Gastrocnemius medialis (tissue), 4 donors: ENCODE measurements around the gene MACROD1. TPM values are rescaled to one million over a fixed set of nuclear protein-coding genes. Genes with fewer than 3 reads are reported as not detected.

Source experiments
- ATAC-seq, 2 donors: fragments of 150-250 bp; one replicate each; pipeline ENCODE4 v1.9.1; 2016
- DNase-seq, 2 donors: peaks; one replicate each; pipeline ENCODE4 v3.0.0-alpha.2; 2019
- H3K27ac ChIP-seq, 4 donors: fragments of 200-600 bp; sonication (generic); 1 replicate in 1 of 4; 2 replicates in 3 of 4; pipeline ENCODE4 v1.5.1; 2016 to 2018; ENCODE audit warnings: mild to moderate bottlenecking in 2 of 4, moderate library complexity in 1 of 4
- H3K27me3 ChIP-seq, 3 donors: fragments of 200-600 bp; sonication (generic) in 2 of 3; 1 replicate in 1 of 3; 2 replicates in 2 of 3; pipeline versions ENCODE4 v1.5.1 to v1.6.0; 2016 to 2019; ENCODE audit warnings: mild to moderate bottlenecking in 1 of 3, moderate library complexity in 1 of 3
- H3K36me3 ChIP-seq, 2 donors: fragments of 200-600 bp; sonication (generic) in 1 of 2; one replicate each; pipeline ENCODE4 v1.5.1; 2017 to 2018
- H3K4me1 ChIP-seq, 2 donors: fragments of 200-600 bp; sonication (generic) in 1 of 2; one replicate each; pipeline ENCODE4 v1.5.1; 2016 to 2017; ENCODE audit warnings: mild to moderate bottlenecking in 2 of 2
- H3K4me3 ChIP-seq, 4 donors: fragments of 200-600 bp; sonication (generic) in 3 of 4; 1 replicate in 1 of 4; 2 replicates in 3 of 4; pipeline ENCODE4 v1.5.1; 2016 to 2019; ENCODE audit warnings: mild to moderate bottlenecking in 2 of 4
- H3K9me3 ChIP-seq, 3 donors: fragments of 200-600 bp; sonication (generic) in 2 of 3; 1 replicate in 1 of 3; 2 replicates in 2 of 3; pipeline ENCODE4 v1.5.1; 2016 to 2019
- POLR2A ChIP-seq, 2 donors: fragments of 450-650 bp; IDR thresholded peaks; one replicate each; pipeline ENCODE4 v1.6.1; 2017; ENCODE audit warnings: antibody characterized with exemption in 2 of 2, mild to moderate bottlenecking in 2 of 2, moderate library complexity in 2 of 2
- in situ Hi-C, 4 donors: fragments of 200-750 bp; cut with MboI; loops; one replicate each; pipeline versions ENCODE4 v1.15.0 to v1.8.0; 2017; ENCODE audit warnings: low sequenced_read_pairs in 4 of 4
- intact Hi-C: fragments of 100-400 bp; cut with DNase I; formaldehyde crosslinking; loops from one replicate; pipeline ENCODE4 v1.15.1; 2023; ENCODE audit warnings: low total_unique reads
- total RNA-seq, 4 donors: library from RNA; depleted of rRNA; stranded (reverse); fragments of >200 nt; gene quantifications; one replicate each; pipeline versions ENCODE4 v1.1.0 to v1.2.3, GENCODE V29; 2016
- TF ChIP-seq, protein P1 (sequence below), 5 experiments: fragments of 450-650 bp in 3 of 5; fragments of 200-600 bp in 2 of 5; sonication (generic) in 2 of 5; IDR thresholded peaks in 4 of 5; conservative IDR thresholded peaks in 1 of 5; 1 replicate in 4 of 5; 2 replicates in 1 of 5; pipeline ENCODE4 v1.5.1; 2016 to 2019; ENCODE audit warnings: antibody characterized with exemption in 5 of 5, mild to moderate bottlenecking in 3 of 5, moderate library complexity in 3 of 5

The MACROD1 gene
- total RNA-seq, 4 donors from 2014 or later, result 162 to 308 (median 205) TPM

DNA sequence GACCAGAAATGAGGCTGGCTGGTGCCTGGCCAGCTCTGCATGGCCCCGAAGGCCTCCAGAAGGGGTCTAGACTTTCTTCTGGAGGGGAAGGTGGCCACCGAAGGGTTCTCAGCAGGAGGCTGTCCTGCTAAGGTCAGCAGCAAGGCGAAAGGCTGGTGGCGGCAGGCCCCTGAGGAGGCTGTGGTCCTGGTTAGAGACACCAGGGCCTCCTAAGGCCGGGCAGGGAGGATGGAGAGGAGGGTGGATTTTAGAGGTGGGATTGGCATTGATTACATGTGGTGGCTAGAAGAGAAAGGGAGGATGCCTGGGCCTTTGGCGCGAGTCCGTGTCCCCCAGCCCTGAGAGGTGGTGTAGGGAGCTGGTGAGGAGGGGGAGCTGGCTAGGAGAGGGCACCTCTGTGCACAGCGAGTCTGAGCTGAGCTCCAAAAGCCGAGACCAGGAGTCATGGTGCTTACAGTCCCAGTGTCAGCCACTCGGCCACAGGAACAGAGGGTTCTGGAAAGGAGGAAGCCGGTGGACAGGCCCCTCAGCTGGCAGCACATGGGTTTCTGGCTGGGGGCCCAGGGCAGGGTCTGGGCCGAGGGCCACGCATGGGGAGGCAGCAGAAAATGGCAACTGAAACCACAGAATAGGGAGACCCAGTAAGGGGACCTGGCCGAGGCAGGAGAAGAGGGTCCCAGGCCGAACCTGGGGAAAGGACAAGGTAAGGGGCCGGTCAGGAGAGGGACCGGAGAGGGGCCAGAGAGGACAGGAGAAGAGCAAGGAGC is 43.1 kb upstream of the MACROD1 start:
- DNase-seq, result no peak
- Histone ChIP-seq H3K27me3 (no peaks in the 10 kb centered on the region), H3K4me1 (peaks cover 14 to 16% of the 10 kb centered on the region in 2 donors), H3K27ac (peak overlapping the region; percentile 70 to 78 (median 78)), H3K9me3 (no peaks in the 10 kb centered on the region), H3K36me3 (peaks cover 0 to 30% of the 10 kb centered on the region in 2 donors), H3K4me3 (no peak overlapping the region)
- ATAC-seq, result no peak
- intact Hi-C loops (no loop called here), in situ Hi-C loops (loop anchor here in 1 of 4 donors (5.0 kb wide), 1 partner anchor 93 kb away; the partner anchor contains the start of gene CATSPERZ)
- TF ChIP-seq, protein P1, sequence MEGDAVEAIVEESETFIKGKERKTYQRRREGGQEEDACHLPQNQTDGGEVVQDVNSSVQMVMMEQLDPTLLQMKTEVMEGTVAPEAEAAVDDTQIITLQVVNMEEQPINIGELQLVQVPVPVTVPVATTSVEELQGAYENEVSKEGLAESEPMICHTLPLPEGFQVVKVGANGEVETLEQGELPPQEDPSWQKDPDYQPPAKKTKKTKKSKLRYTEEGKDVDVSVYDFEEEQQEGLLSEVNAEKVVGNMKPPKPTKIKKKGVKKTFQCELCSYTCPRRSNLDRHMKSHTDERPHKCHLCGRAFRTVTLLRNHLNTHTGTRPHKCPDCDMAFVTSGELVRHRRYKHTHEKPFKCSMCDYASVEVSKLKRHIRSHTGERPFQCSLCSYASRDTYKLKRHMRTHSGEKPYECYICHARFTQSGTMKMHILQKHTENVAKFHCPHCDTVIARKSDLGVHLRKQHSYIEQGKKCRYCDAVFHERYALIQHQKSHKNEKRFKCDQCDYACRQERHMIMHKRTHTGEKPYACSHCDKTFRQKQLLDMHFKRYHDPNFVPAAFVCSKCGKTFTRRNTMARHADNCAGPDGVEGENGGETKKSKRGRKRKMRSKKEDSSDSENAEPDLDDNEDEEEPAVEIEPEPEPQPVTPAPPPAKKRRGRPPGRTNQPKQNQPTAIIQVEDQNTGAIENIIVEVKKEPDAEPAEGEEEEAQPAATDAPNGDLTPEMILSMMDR (IDR thresholded peaks at IDR 0.05 in 4 of 5, conservative IDR thresholded peaks at IDR 0.05 in 1 of 5), result no peak

DNA sequence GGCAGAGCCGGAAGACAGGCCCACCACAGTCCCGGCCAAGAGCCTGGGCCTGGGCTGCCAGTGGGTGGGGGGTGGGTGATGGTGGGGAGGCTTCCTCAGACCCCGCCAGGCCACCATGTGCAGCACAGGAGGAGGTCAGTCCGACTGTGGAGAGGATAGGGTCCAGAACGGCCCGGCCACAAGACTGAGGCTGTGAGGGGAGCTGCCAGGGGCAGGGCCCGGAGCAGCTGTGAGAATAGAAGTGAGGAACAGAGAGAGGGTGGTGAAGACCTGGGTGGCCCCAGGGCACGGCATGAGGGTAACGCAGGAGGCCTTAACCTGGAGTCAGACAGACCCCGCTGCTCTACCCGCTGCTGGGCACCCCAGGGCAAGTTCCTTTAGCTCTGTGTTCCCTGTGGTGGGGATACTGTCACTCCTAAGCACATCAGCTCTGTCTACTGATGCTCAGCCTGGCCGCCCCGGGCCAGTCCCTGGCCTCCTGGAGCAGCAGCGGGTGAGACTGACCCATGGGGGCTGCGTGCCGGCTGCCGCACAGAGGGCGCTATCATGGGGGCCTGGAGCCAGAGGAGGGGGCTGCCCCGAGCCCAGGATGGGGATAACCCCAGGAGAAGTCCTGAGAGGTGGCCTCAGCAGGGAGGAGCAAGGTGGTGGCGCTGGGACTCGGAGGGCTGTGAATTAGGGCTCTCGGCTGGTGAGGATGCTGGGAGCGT is 42.3 kb upstream of the MACROD1 start:
- H3K36me3 ChIP-seq, result peaks cover 3 to 37% of the 10 kb centered on the region in 2 donors
- in situ Hi-C loops (loop anchor here in 1 of 4 donors (5.0 kb wide), 1 partner anchor 94 kb away; the partner anchor contains the start of gene CATSPERZ), intact Hi-C loops (no loop called here)
- peak overlapping the region; percentile 37 to 47 (median 44) for H3K4me3 ChIP-seq
- peak overlapping the region; percentile 70 to 78 (median 78) for H3K27ac ChIP-seq
- DNase-seq (no peak), ATAC-seq (no peak)
- TF ChIP-seq POLR2A (IDR thresholded peaks at IDR 0.05), result no peak
- TF ChIP-seq, protein P1 (IDR thresholded peaks at IDR 0.05 in 4 of 5, conservative IDR thresholded peaks at IDR 0.05 in 1 of 5), result no peak
- no peaks in the 10 kb centered on the region for H3K27me3 ChIP-seq
- H3K9me3 ChIP-seq, result no peaks in the 10 kb centered on the region
- peaks cover 14 to 16% of the 10 kb centered on the region in 2 donors for H3K4me1 ChIP-seq

DNA sequence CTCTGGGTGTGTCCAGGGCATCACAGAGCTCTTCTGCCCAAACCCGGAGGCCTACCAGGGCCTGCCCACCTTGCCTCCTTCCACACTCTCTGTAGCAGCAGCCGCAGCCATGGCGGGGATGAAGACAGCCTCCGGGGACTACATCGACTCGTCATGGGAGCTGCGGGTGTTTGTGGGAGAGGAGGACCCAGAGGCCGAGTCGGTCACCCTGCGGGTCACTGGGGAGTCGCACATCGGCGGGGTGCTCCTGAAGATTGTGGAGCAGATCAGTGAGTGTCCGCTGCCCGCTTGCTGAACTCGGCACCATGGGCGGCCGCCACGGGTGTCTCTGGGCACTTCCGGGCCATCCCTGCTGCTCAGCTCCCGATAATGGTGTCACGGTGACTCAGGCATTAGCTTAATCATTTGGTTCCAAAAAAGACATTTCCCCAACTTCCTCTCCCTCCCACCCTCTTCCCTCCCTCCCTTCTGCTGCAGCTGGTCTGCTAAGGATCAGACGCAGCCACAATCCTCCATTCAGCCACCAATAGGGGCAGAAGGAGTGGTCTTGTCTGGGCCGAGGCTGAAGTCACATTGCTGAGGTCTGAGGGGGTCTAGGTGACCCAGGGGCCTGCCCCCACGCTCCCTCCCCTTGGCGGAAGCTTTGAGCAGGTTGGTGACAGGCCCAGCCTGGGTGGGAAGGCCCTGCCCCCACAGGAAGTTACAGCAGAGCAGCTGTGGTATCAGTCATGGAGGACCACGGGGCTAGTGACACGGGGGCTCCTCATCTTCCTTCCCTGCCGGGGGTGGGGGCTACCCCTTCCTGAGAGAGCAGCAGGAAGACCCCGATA is 41.6 kb upstream of the MACROD1 start:
- Histone ChIP-seq H3K27me3 (no peaks in the 10 kb centered on the region), H3K4me1 (peaks cover 16 to 20% of the 10 kb centered on the region in 2 donors), H3K9me3 (no peaks in the 10 kb centered on the region), H3K27ac (peak overlapping the region; percentile 70 to 78 (median 78)), H3K4me3 (peak overlapping the region; percentile 37 to 47 (median 44)), H3K36me3 (peaks cover 3 to 45% of the 10 kb centered on the region in 2 donors)
- intact Hi-C loops, result no loop called here
- peak in 1 of 2 donors; percentile 58 for DNase-seq
- ATAC-seq, result peak; percentile 48
- in situ Hi-C loops, result loop anchor here in 1 of 4 donors (5.0 kb wide), 1 partner anchor 95 kb away; the partner anchor contains the start of gene CATSPERZ
- TF ChIP-seq, protein P1 (IDR thresholded peaks at IDR 0.05 in 4 of 5, conservative IDR thresholded peaks at IDR 0.05 in 1 of 5), result no peak
- peak in 1 of 2 donors; percentile 26 for TF ChIP-seq POLR2A (IDR thresholded peaks at IDR 0.05)
